Body of pancreas (tissue), 4 donors: ENCODE measurements around the gene CBR1. TPM values are rescaled to one million over a fixed set of nuclear protein-coding genes. Genes with fewer than 3 reads are reported as not detected.

Source experiments
- ATAC-seq: fragments of 150-250 bp; one replicate; pipeline ENCODE4 v1.9.1; 2016
- DNase-seq, 4 donors: peaks; one replicate each; pipeline ENCODE4 v3.0.0-alpha.2; 2019
- H3K27ac ChIP-seq, 4 donors: fragments of 200-600 bp; sonication (generic); 1 replicate in 3 of 4; 2 replicates in 1 of 4; pipeline versions ENCODE4 v1.5.1 to v1.6.1; 2016 to 2019; ENCODE audit warnings: mild to moderate bottlenecking in 1 of 4, mixed read lengths in 1 of 4, moderate library complexity in 1 of 4
- H3K27me3 ChIP-seq, 2 donors: fragments of 200-600 bp; sonication (generic); one replicate each; pipeline ENCODE4 v1.6.0; 2016; ENCODE audit warnings: mild to moderate bottlenecking in 1 of 2
- H3K36me3 ChIP-seq, 2 donors: fragments of 200-600 bp; sonication (generic); replicated peaks in 1 of 2; 2 replicates each; pipeline ENCODE4 v1.5.1; 2016; ENCODE audit warnings: low read depth in 2 of 2; ENCODE audit not compliant: insufficient read depth in 1 of 2
- H3K4me1 ChIP-seq: fragments of 200-600 bp; sonication (generic); one replicate; pipeline ENCODE4 v1.6.0; 2016
- H3K4me3 ChIP-seq, 2 donors: fragments of 200-600 bp; sonication (generic); 1 replicate in 1 of 2; 2 replicates in 1 of 2; pipeline ENCODE4 v1.5.1; 2016 to 2019
- H3K9me3 ChIP-seq, 3 donors: fragments of 200-600 bp; sonication (generic); 1 replicate in 2 of 3; 2 replicates in 1 of 3; pipeline ENCODE4 v1.5.1; 2016
- CTCF ChIP-seq, 7 experiments: fragments of 450-650 bp in 4 of 7; fragments of 200-600 bp in 3 of 7; sonication (generic) in 3 of 7; IDR thresholded peaks; one replicate each; pipeline ENCODE4 v1.5.1; 2016 to 2019; ENCODE audit warnings: antibody characterized with exemption in 7 of 7
- POLR2A ChIP-seq, 3 donors: fragments of 450-650 bp; IDR thresholded peaks; one replicate each; pipeline ENCODE4 v1.6.1; 2016; ENCODE audit warnings: antibody characterized with exemption in 3 of 3, mild to moderate bottlenecking in 2 of 3
- WGBS, 2 donors: methylation state at CpG; one replicate each; pipeline ENCODE4 v1.1.5; 2017; 5-methylcytosine and 5-hydroxymethylcytosine counted together
- intact Hi-C: fragments of 100-400 bp; cut with DNase I; formaldehyde crosslinking; loops from one replicate; pipeline ENCODE4 v1.15.1; 2023
- total RNA-seq, 2 donors: library from RNA; depleted of rRNA; stranded (reverse); fragments of >200 nt; gene quantifications; one replicate each; pipeline ENCODE4 v1.1.0, GENCODE V29; 2016

Gene CBR1
- total RNA-seq, 2 donors from 2014 or later: 78.8 to 80.7 TPM

GRCh38 chr21:36055551-36055950 lies 14.3 kb upstream of the CBR1 start:
- intact Hi-C loops: loop anchor here (10.0 kb wide), 1 partner anchor 59 kb away; no protein-coding TSS in a partner anchor
- WGBS, 2 donors: 86 to 93% methylated on average over 2 to 3 of the region's 3 CpGs

DNA sequence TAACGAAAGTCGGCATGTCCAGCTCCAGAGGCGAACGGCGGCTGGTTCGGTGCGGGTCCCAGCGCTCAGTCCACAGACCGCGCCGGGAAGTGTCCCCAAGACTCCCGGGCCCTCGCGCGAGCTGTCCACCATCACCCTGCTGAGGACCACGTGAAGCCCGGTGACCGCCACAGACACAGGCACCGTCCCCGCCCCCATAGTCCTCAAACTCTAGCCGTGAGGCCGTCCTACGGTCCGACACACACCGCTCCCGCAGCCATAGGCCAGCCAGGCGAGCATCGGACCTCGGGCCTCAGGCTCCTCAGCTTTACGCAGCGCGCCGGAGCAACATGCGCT lies 10.0 kb upstream of the CBR1 start:
- peaks cover 17 to 18% of the 10 kb centered on the region in 2 donors for H3K36me3 ChIP-seq
- peaks cover 23% of the 10 kb centered on the region for H3K4me1 ChIP-seq
- H3K9me3 ChIP-seq: no peaks in the 10 kb centered on the region
- no peaks in the 10 kb centered on the region for H3K27me3 ChIP-seq
- intact Hi-C loops: loop anchor here (10.0 kb wide), 1 partner anchor 55 kb away; no protein-coding TSS in a partner anchor
- DNase-seq (peak in 2 of 4 donors; percentile 41 to 52), ATAC-seq (peak; percentile 33)
- peak overlapping the region; percentile 56 to 96 for H3K4me3 ChIP-seq
- H3K27ac ChIP-seq: peak overlapping the region; percentile 73 to 95 (median 91)
- WGBS, 2 donors: 0 to 3% methylated on average over 10 to 34 of the region's 34 CpGs
- TF ChIP-seq POLR2A (IDR thresholded peaks at IDR 0.05) (no peak), CTCF (IDR thresholded peaks at IDR 0.05) (no peak)

More at GRCh38 chr21:36055551-36055950, 14.3 kb upstream of the CBR1 start:
- H3K27ac ChIP-seq: no peak overlapping the region
- H3K9me3 ChIP-seq: no peaks in the 10 kb centered on the region
- no peaks in the 10 kb centered on the region for H3K27me3 ChIP-seq
- ATAC-seq: no peak
- H3K4me1 ChIP-seq: peaks cover 17% of the 10 kb centered on the region
- no peak overlapping the region for H3K4me3 ChIP-seq
- peaks cover 17 to 29% of the 10 kb centered on the region in 2 donors for H3K36me3 ChIP-seq
- no peak for DNase-seq
- TF ChIP-seq POLR2A (IDR thresholded peaks at IDR 0.05): no peak
- no peak for TF ChIP-seq CTCF (IDR thresholded peaks at IDR 0.05)

- Histone ChIP-seq H3K27me3 (no peaks in the 10 kb centered on the region), H3K4me3 (peak within 1 kb of the TSS; percentile 56 to 96), H3K4me1 (peaks cover 25% of the 10 kb centered on the region), H3K36me3 (peaks cover 12 to 16% of the 10 kb centered on the region in 2 donors), H3K27ac (peak within 1 kb of the TSS; percentile 73 to 95 (median 91)), H3K9me3 (no peaks in the 10 kb centered on the region)
- DNase-seq (peak; percentile 90 to 92 (median 91)), ATAC-seq (peak; percentile 94)
- TF ChIP-seq CTCF (IDR thresholded peaks at IDR 0.05): no peak
- TF ChIP-seq POLR2A (IDR thresholded peaks at IDR 0.05): peak; percentile 67 to 92 (median 90)
- WGBS, 2 donors: 0 to 1% methylated on average over 16 to 57 of the region's 57 CpGs
- intact Hi-C loops: no loop called here
Observed at GRCh38 chr21:36060159-36060921, 9.5 kb upstream of the CBR1 start, which contains the start of gene SETD4. Gene SETD4, minus strand, starts transcription at chr21:36060526. Its CDS starts 1,638 bp downstream, at chr21:36058888.

DNA sequence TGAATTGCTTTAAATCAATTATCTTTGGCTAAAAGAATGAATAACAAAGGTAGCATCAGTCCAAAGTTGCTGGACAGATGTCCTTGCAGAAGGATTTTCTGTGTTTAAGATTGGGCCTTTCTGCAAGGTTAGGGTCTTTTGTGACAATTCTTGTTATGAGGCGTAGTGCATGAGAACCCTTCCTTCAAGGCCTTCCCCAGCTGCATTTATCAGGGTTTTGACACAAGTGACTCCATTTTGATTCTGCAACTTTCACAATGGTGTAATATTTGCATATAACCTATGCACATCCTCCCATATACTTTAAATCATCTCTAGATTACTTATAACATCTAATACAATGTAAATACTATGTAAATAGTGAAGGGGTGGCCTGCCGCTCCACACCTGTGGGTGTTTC lies 8.4 kb upstream of the CBR1 start:
- peaks cover 34% of the 10 kb centered on the region for H3K4me1 ChIP-seq
- intact Hi-C loops: no loop called here
- H3K27ac ChIP-seq: no peak overlapping the region
- no peak for DNase-seq
- no peaks in the 10 kb centered on the region for H3K27me3 ChIP-seq
- peaks cover 1 to 6% of the 10 kb centered on the region in 2 donors for H3K36me3 ChIP-seq
- TF ChIP-seq CTCF (IDR thresholded peaks at IDR 0.05) (no peak), POLR2A (IDR thresholded peaks at IDR 0.05) (no peak)
- no peak for ATAC-seq
- no peak overlapping the region for H3K4me3 ChIP-seq
- no peaks in the 10 kb centered on the region for H3K9me3 ChIP-seq
- 93 to 100% methylated on average over 2 of the region's 2 CpGs for WGBS, 2 donors
